Endothelial cell (in vitro differentiated cells): ENCODE results near the gene TNFSF8. TPM values are rescaled to one million over a fixed set of nuclear protein-coding genes. Genes with fewer than 3 reads are reported as not detected.

ENCODE experiments used
- DNase-seq: peaks from one replicate; pipeline ENCODE4 v3.0.0; 2021; ENCODE audit warnings: low spot score
- H3K27ac Mint-ChIP-seq: one replicate; pipeline ENCODE4 v1.8.0; 2021; ENCODE audit warnings: mixed read lengths, inconsistent platforms; ENCODE audit not compliant: unreplicated experiment
- H3K27me3 Mint-ChIP-seq: one replicate; pipeline ENCODE4 v1.8.0; 2021; ENCODE audit warnings: mild to moderate bottlenecking, moderate library complexity, mixed read lengths, inconsistent platforms; ENCODE audit not compliant: unreplicated experiment
- H3K36me3 Mint-ChIP-seq: one replicate; pipeline ENCODE4 v1.8.0; 2021; ENCODE audit warnings: mild to moderate bottlenecking, low read depth, mixed read lengths, inconsistent platforms; ENCODE audit not compliant: unreplicated experiment
- H3K4me1 Mint-ChIP-seq: one replicate; pipeline ENCODE4 v1.8.0; 2021; ENCODE audit warnings: mild to moderate bottlenecking, mixed read lengths, inconsistent platforms; ENCODE audit not compliant: unreplicated experiment
- H3K4me3 Mint-ChIP-seq: one replicate; pipeline ENCODE4 v1.8.0; 2021; ENCODE audit warnings: mild to moderate bottlenecking, mixed read lengths, inconsistent platforms; ENCODE audit not compliant: unreplicated experiment
- H3K9me3 Mint-ChIP-seq: one replicate; pipeline ENCODE4 v1.8.0; 2021; ENCODE audit warnings: mixed read lengths, inconsistent platforms; ENCODE audit not compliant: unreplicated experiment
- CTCF ChIP-seq: fragments of 200-600 bp; sonication (generic); IDR thresholded peaks from one replicate; pipeline ENCODE4 v1.5.0; 2021; ENCODE audit warnings: antibody characterized with exemption; ENCODE audit not compliant: unreplicated experiment
- total RNA-seq: library from RNA; stranded (reverse); fragmentation: NEBNext Ultra II Directional; extraction: Animal tissue kit (Norgen Biotek cat#: 25700); gene quantifications from one replicate; pipeline ENCODE4 v1.2.1, GENCODE V29; 2021; ENCODE audit not compliant: unreplicated experiment

Gene TNFSF8
- total RNA-seq, 1 donor from 2014 or later = not detected

DNA sequence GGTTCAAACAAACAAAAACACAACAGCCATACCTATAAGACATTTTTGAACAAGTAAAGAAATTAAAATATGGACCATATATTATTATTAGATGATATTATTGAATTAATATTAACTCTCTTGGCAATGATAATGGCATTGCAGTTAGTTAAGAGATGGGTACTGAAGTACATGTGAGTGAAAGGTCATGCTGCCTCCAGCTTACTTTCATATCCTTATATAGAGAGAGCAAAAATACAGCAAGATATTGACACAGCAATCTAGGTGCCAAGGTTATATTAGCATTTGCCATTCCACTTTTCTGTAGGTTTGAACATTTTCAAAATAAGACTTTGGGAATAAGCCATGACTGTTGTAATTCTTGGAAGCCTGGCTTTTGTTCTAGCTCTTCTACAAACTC, 6.1 kb downstream of the TNFSF8 start:
- H3K27ac Mint-ChIP-seq = no peak overlapping the region
- no peaks in the 10 kb centered on the region for H3K36me3 Mint-ChIP-seq
- no peaks in the 10 kb centered on the region for H3K9me3 Mint-ChIP-seq
- peaks cover 2% of the 10 kb centered on the region for H3K27me3 Mint-ChIP-seq
- TF ChIP-seq CTCF = no peak
- DNase-seq = no peak
- peaks cover 13% of the 10 kb centered on the region for H3K4me1 Mint-ChIP-seq
- no peak overlapping the region for H3K4me3 Mint-ChIP-seq

DNA sequence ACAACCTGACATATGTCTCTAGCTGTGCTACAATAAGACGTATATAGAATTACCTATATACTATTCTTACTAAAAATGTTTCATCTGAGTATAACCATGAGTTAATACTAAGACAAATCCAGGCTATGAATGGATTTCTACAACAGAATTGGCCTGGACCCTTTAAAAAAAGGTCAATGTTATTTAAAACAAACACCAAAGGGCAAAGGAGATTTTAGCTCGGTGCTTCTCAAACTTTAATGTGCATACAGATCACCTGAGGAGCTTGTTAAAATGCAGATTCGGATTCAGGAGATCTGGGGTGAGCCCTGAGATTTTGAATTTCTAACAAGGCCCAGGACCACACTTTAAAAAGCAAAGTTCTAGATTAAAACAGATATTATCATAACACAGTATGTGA, 6.5 kb downstream of the TNFSF8 start:
- H3K27ac Mint-ChIP-seq = no peak overlapping the region
- no peaks in the 10 kb centered on the region for H3K36me3 Mint-ChIP-seq
- peaks cover 2% of the 10 kb centered on the region for H3K27me3 Mint-ChIP-seq

GRCh38 chr9:114921171-114921570, 9.2 kb downstream of the TNFSF8 start:
- Mint-ChIP-seq H3K9me3 (no peaks in the 10 kb centered on the region), H3K27ac (no peak overlapping the region), H3K36me3 (no peaks in the 10 kb centered on the region), H3K27me3 (peaks cover 5% of the 10 kb centered on the region), H3K4me1 (peaks cover 3% of the 10 kb centered on the region), H3K4me3 (no peak overlapping the region)
- TF ChIP-seq CTCF = no peak
- no peak for DNase-seq

More for the DNA sequence above, 6.5 kb downstream of the TNFSF8 start:
- no peak overlapping the region for H3K4me3 Mint-ChIP-seq
- DNase-seq = no peak
- TF ChIP-seq CTCF = no peak
- H3K4me1 Mint-ChIP-seq = peaks cover 13% of the 10 kb centered on the region
- H3K9me3 Mint-ChIP-seq = no peaks in the 10 kb centered on the region

DNA sequence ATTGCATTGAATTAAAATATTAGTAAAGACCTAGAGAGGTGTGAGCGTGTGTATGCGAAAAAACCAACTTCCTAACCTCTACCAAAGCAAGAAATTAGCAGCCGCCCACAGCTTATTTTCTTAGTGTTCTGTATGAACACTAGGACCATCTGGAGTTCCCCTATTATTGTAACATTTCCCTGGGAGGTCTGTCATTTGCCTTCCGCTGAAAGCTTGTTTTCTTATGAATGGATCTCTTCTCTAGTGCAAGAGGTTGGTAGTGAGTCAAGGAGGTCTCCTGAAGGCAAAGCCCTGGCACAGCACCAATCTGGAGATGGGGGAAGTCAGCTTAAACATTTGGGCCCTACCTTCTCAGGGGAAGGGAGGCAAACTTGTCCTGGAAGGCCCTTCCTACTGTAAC, 10.8 kb downstream of the TNFSF8 start:
- Mint-ChIP-seq H3K36me3 (no peaks in the 10 kb centered on the region), H3K9me3 (no peaks in the 10 kb centered on the region), H3K27ac (no peak overlapping the region), H3K4me3 (no peak overlapping the region), H3K4me1 (peaks cover 8% of the 10 kb centered on the region), H3K27me3 (peaks cover 5% of the 10 kb centered on the region)
- DNase-seq = no peak
- no peak for TF ChIP-seq CTCF

DNA sequence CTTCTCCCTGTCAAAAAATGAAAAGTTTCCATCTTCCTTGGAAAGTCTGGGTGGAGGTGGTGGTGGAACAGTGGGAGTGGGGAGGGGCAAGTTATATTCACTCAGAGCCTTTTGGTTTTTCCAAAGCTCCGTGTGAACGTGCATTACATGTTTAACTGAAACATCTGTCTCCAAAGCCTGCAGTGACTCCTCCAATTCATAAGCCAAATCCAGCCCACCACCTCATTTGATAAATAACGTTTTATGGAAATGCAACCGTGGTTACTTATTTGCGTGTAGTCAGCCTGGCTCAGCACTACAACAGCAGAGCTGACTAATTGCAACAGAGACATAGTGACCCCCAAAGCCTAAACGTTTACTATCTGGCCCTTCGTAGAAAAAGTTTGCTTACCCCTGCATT, 13.9 kb downstream of the TNFSF8 start:
- Mint-ChIP-seq H3K4me1 (peaks cover 13% of the 10 kb centered on the region), H3K36me3 (no peaks in the 10 kb centered on the region), H3K9me3 (no peaks in the 10 kb centered on the region), H3K27ac (no peak overlapping the region), H3K4me3 (no peak overlapping the region), H3K27me3 (peaks cover 3% of the 10 kb centered on the region)
- TF ChIP-seq CTCF = no peak
- DNase-seq = no peak
